HG02642 (cell line): ENCODE data around the gene GTPBP6.
"Not testable (repeated sequence)": the region's sequence is repeated elsewhere in the genome, so short reads cannot be mapped to it uniquely, and the experiment has no call there.

ENCODE experiments used
- ATAC-seq: cut with Tn5 transposase; IDR thresholded peaks from one replicate; pipeline ENCODE4 v1.9.1; 2021; ENCODE audit warnings: mild to moderate bottlenecking; ENCODE audit not compliant: unreplicated experiment, poor library complexity

Gene GTPBP6

DNA sequence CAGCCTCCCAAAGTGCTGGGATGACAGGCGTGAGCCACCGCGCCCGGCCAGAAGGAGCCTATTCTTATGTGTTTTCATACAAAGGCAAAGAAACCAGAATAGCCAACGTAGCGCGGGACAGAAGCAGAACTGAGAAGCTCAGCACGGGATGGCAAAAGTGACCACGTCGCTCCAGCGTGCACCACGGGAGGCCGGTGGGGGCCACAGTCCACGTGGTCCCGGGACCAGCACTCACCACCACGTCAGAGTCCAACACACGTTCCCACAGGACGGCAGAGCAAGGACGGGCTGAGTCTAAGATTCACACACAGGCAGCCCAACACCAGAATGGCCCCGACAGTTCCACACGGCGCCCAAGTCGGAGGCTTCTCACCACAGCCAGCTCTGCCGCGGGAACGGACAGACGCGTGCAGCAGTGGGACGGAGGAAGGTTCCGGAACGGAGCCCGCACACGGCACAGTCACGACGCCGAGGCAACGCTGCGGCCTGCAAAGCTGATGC, 18.8 kb upstream of the GTPBP6 start:
- no peak for ATAC-seq

GRCh38 chrX:336227-336626, 17.6 kb upstream of the GTPBP6 start:
- ATAC-seq = no peak

DNA sequence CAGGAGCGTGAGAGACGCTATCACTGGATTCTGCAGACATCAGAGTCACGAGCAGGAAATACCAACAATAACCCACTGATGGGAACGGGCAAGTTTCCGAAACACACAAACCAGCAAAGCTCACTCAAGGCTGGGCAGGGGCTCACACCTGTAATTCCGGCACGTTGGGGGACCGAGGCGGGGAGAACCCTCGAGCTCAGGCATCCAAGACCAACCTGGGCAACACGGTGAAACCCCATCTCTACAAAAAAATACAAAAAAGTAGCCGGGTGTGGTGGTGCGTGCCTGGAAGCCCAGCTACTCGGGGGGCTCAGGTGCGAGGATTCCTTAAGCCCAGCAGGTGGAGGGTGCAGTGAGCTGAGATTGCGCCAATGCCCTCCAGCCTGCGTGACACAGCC, 17.2 kb upstream of the GTPBP6 start:
- ATAC-seq = no peak

DNA sequence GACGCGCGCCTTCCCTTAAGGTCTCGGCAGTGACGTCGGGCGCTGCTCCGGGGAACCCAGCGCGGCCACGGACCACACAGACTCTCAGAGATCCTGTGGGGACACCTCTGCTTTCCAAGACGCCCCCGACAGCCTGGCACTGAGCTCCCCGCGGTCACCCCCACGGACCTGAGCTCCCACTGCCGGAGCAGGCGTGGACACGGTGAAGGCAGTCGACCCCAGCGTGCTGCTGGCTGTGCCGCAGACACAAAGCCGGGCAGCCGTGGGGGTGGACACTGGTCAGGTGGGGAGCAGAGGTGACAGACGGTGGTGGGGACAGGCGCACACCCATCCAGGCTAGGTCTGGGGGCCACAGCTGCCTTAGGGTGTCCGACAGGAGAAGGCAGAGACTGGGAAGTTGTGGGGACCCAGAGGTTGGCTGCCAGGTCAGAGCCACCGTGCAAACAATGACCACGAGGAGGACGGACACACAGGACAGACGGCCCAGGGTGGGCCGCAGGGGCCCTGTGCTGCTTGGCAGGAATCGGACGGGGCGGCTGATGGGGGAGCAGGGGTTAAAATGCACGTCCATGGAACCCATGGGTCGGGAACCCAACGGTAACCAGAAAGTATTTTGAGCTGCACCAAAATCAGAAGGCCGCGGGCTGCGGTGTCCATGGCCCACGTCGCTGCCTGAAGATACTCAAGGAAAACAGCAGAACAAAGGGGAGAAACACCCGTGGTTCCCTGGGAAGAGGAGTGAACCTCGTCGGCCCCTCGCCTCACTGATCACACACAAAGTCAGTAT, 16.6 kb upstream of the GTPBP6 start:
- no peak for ATAC-seq

DNA sequence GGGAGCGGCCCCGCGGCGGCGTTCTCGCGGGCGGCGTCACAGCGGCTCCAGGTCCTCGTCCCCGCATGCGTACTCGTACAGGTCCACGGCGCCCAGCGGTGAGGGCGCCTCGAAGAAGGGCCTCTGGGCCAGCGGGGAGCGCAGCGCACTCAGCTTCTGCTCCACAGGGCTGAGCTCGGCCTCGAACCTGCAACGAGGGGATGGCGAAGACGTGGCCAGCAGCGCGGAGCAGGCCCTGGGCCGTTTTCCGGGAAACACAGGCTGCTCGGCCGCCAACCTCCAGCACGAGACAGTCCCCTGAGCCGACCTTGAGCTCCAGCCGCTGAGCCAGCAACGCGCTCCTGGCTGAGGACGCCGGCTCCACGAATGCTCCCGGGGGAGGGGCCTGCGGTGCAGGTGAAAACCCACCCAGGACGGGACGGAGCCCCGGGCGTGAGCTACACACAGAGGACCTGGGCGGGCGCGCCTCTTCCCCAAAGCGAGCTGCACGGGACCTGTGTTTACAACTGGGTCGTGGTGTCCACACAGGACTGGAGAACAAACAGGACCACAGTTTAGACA, 15.8 kb upstream of the GTPBP6 start:
- ATAC-seq = no peak

DNA sequence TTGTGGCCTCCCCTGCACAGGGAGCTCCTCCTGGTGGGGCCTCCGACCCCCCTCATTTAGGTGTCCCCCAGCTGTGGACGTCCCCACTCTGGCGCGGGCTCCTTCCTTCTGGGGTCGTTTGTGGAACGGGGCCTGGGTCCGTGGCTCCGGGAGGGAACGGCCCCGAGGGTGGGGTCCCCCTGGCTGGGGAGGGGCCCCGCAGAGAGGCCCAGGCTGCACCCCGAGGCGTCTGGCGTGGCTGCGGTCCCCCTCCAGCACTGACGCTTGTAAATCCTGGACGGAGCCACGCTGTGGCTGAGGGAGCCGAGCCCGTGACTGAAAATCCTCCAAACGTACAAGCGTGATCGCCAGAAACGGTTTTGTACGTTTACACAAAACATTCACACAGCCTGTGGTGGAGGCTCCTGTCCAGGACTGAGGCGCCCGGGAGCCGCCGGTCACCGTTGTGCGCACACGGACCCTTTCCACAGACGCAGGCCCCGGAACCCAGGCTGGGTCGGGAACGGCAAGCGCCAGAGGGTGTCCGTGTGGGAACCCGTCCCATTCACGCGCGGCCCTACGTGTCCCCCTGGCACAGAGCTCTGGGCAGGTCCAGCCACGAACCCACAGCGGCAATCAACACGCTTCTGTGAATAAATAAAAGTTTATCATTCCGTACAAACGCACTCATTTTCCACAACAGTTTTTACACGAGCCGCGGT, 15.2 kb upstream of the GTPBP6 start:
- ATAC-seq = no peak

DNA sequence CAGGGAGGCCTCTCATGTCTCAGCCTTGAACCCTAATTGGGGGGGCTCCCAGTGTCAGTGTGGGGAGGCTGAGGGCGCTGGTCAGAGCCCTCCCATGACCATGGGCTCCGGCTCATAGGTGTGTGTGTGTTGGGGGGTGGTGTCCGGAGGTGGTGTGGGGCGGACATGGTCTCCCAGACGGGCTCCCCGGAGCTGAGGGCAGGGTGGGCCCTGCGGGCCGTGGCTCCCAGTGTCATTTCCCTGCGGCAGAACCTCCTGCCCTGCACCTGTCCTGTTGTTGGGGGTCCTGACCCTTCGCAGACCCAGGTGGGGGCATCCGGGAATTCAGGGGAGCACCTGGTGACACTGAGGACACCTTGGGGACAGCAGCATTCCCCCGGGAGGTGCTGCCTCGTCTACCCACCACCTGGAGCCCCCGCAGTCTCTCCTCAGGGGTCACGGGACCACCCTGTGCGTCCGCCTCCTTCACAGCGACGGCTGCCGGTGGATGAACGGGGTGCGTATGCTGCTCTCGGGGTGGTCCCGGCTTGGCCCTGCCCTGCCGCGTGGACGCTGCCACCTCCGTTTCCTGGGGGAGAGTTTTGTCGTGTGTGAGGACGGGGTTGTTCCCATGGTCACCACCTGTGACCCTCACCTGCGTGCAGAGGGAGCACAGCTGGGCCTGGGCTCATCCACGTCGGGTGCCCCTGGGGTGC, 14.5 kb upstream of the GTPBP6 start:
- ATAC-seq = no peak

DNA sequence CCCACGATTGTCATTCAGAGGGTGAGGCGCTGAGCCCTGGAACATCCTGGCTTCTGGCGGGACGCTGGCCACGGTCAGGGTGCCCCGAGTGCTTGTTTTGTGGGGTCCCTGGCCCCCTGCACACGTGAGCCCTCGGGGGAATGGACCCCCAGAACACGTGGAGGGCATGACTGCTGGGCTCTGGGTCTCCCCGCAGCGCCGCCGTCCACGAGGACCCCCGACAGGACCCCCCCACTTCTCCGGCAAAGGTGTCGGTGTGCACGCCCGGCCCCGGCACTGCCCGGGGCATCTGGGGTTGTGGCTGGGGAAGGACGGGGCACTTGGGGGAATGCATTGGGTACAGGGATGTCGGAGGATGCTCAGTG, 13.9 kb upstream of the GTPBP6 start:
- no peak for ATAC-seq

GRCh38 chrX:331825-332495, 13.4 kb upstream of the GTPBP6 start:
- no peak for ATAC-seq

DNA sequence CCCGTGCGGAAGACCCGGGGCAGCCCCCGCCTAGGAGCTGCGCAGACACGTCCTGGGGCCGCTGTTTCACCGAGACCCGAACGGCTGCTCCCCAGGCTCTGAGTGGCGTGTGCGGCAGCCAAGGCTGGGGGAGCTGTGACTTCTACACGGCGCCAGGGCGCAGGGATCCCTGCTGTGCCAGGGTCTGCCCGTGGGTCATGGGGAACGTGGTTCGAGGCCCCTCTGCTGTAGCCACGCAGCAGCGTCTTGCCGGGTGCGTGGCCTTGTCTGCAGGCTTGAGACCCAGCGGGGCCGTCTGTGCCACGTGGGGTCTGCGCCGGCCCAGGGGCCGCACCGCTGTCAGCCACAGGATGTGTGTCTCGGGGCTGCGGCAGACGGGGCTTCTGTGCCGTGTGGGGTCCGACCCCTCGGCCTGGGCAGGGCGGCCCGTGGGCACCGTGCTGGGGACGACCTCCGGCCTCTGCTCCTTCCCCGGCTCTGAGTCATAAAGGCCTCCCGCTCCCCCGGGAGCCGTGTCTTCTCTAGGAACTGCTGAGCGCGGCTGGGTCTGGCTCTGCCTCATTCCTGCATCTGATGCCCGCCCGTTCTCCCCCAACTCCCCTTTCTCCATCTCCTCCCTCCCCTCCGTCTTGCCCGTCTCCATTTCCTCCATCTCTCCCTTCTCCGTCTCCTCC, 12.7 kb upstream of the GTPBP6 start:
- no peak for ATAC-seq

DNA sequence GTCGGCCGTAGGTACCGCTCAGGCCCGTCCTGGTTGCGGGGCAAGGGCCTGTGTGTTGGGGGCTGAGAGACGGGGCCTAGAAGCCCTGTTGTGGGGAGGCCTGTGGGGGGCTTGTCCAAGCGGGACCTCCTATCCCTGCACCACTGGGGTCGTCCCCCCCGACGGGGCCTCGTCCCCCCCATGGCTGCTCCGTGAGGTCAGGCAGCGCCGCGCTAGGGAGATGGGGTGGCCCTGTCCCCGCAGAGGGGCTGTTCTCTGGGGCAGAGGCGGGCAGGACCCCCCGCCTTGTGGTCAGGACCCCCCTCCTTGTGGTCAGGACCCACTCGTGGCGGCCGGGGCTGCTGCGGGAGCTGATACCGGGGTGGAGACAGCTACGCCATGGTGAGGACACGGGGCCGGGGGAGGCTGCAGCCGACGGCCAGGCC, 12.1 kb upstream of the GTPBP6 start:
- ATAC-seq = no peak

DNA sequence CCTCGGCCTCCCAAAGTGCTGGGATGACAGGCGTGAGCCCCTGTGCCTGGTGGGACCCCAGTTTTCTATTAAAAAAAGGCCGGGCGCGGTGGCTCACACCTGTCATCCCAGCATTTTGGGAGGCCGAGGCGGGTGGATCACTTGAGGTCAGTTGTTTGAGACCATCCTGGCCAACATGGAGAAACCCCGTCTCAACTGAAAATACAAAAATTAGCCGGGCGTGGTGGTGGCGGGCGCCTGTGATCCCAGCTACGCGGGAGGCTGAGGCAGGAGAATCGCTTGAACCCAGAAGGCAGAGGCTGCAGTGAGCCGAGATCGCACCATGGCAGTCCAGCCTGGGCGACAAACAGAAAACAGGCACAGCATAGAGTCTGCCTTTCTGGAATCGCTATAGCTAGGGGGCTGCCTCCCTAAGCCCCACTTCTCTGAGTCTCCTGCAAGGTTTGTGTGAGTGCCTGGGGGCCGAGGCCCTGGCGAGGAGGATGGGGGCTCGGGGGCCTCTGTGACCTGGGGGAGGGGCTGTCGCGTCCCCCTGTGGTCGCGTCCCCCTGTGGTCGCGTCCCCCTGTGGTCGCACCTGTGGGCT, 11.6 kb upstream of the GTPBP6 start:
- not testable (repeated sequence) for ATAC-seq

GRCh38 chrX:329291-329910, 10.8 kb upstream of the GTPBP6 start:
- no peak for ATAC-seq

DNA sequence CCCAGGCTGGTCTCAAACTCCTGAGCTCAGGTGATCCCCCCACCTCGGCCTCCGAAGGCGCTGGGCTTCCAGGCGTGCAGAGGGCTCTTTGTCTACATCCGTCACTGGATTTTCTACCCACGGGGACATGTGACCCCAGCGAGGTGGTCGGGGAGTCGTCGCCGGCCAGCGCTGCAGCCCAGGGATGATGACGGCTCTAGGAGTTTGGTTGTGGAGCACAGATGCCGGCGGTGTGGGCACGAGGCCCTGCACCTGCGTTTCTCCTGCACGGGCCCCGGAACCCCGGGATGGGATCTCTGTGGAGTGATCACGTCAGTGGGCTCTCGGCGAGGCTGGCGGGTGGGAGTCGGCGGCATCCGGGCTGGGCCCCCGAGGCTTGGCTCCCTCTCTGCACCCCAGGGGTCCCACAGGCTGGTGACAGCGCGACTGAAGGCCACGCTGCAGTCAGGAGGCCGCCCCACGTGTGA, 9.1 kb upstream of the GTPBP6 start:
- no peak for ATAC-seq

DNA sequence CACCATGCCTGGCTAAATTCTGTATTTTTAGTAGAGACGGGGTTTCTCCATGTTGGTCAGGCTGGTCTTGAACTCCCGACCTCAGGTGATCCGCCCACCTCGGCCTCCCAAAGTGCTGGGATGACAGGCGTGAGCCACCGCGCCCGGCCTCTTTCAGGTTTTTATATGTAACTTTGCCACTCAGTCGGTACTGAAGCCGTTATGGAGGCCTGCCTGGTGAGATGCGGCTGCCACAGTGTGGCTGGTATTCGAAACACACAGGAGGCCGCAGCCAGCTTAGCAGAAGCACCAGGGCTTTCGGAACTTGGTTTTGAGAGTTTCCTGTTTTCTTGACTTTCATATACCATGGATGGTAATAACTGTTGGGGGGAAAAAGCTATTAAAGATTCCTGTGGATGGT, 6.1 kb upstream of the GTPBP6 start:
- ATAC-seq = not testable (repeated sequence)

DNA sequence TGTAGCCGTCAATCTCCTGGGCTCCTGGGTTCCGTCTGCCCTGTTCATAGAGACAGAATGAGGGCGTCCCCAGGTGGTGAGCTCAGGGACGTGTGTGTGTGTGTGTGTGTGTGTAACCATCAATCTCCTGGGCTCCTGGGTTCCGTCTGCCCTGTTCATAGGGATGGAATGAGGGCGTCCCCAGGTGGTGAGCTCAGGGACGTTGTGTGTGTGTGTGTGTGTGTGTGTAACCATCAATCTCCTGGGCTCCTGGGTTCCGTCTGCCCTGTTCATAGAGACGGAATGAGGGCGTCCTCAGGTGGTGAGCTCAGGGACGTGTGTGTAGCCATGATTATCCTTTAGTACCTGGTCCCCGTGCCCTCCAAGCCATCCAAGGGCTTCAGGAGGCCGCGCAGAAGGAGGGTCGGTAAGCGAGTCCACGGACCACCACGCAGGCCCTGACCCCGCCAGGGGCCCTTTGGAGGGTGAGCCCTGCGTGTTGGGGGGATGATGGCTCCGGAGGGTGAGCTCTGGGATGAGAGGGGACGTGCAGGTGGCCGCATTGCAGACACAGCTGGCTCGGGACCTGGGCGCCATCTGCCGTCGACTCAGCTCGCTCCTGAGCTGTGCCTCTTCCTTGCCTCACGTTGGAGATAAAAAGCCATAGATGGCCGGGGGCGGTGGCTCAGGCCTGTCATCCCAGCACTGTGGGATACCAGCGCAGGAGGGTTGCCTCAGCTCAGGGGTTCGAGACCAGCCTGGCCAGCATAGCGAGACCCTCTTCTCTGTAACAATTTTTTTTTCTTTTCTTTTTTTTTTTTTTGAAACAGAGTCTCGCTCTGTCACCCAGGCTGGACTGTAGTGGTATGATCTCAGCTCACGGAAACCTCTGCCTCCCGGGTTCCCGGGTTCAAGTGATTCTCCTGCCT, 5.4 kb upstream of the GTPBP6 start:
- ATAC-seq = no peak

GRCh38 chrX:320126-320783, 1.7 kb upstream of the GTPBP6 start:
- no peak for ATAC-seq
